Right lobe of liver (tissue), 4 donors: ENCODE results near the gene KRI1.

ENCODE experiments used
- POLR2A ChIP-seq: fragments of 450-650 bp; IDR thresholded peaks from one replicate; pipeline ENCODE4 v1.6.1; 2017; ENCODE audit warnings: antibody characterized with exemption, mild to moderate bottlenecking
- TF ChIP-seq, protein P1 (sequence below), 4 donors: fragments of 200-600 bp in 3 of 4; fragments of 450-650 bp in 1 of 4; IDR thresholded peaks; one replicate each; pipeline versions ENCODE4 v1.5.1 to v1.8.0; 2016 to 2022; ENCODE audit warnings: antibody characterized with exemption in 4 of 4, mild to moderate bottlenecking in 2 of 4
- donor health status: DM: no; HTN: no; CAD: no.
- donor health status: DM: no; HTN: no; CAD: no.
- donor health status: DM: no; HTN: yes; CAD: no.

DNA sequence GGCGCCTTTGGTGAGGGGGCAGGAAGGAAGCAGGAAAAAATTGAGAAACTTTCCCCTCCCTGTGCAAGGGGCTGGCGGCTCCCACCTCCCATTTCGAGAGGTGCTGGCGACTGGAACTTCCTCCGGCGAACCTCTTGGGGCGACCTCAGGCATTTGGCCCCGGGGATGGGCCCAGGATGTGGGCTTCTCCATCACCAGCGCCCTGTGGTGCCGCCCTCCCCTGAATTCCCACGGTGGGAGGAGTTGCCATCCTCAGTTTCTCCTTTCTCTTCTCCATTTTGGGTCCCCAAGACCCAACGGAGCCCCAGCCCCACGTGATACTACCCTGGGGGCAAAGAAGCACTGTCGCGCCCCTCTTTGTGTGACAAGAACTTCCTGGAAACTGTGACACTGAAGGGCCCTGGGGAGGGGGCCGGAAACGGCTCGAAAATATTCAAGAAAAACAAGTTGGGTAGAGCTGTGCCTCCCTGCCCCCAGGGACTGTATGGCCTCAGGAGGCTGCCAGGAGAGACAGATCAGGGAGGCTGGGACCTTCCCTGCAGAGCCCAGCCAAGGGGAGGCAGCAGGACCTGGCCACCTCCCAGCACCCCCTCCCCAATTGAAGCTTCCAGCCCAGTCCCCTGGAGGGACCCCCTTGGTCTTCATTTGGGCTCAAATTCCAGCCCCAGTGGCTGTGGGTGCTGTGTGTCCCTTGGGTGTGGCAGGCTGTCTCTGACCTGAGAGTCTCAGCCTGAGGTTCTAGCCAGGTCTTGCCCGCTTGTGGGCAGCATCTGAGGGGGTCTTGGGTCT, 37.5 kb upstream of the KRI1 start:
- TF ChIP-seq POLR2A: no peak
- TF ChIP-seq, protein P1, sequence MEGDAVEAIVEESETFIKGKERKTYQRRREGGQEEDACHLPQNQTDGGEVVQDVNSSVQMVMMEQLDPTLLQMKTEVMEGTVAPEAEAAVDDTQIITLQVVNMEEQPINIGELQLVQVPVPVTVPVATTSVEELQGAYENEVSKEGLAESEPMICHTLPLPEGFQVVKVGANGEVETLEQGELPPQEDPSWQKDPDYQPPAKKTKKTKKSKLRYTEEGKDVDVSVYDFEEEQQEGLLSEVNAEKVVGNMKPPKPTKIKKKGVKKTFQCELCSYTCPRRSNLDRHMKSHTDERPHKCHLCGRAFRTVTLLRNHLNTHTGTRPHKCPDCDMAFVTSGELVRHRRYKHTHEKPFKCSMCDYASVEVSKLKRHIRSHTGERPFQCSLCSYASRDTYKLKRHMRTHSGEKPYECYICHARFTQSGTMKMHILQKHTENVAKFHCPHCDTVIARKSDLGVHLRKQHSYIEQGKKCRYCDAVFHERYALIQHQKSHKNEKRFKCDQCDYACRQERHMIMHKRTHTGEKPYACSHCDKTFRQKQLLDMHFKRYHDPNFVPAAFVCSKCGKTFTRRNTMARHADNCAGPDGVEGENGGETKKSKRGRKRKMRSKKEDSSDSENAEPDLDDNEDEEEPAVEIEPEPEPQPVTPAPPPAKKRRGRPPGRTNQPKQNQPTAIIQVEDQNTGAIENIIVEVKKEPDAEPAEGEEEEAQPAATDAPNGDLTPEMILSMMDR (IDR thresholded peaks at IDR 0.05): no peak
